Natural killer cell treated with Interleukin-12 subunit alpha and Interleukin-12 subunit beta and Interleukin-15 and Interleukin-18, amount 100 ng/mL, for 72 hours (primary cell): ENCODE data around the gene PIP4K2A. TPM values are rescaled to one million over a fixed set of nuclear protein-coding genes. Genes with fewer than 3 reads are reported as not detected.

Experiments
- ATAC-seq, 2 donors: fragments of 150-1000 bp; cut with Tn5 transposase in 1 of 2; sonication (Bioruptor Pico), chemical (Tn5 transposase) in 1 of 2; 2 replicates each; pipeline ENCODE4 v1.10.0; 2021
- DNase-seq: peaks from one replicate; pipeline ENCODE4 v3.0.0; 2022; ENCODE audit warnings: low spot score
- H3K27ac Mint-ChIP-seq, 2 donors: 1 replicate in 1 of 2; 2 replicates in 1 of 2; pipeline ENCODE4 v1.8.0; 2022; ENCODE audit warnings: mixed read lengths in 2 of 2, mild to moderate bottlenecking in 1 of 2, moderate library complexity in 1 of 2
- H3K27me3 Mint-ChIP-seq, 2 donors: 1 replicate in 1 of 2; 2 replicates in 1 of 2; pipeline ENCODE4 v1.8.0; 2022; ENCODE audit warnings: mixed read lengths in 2 of 2
- H3K36me3 Mint-ChIP-seq: one replicate; pipeline ENCODE4 v1.8.0; 2022; ENCODE audit warnings: mixed read lengths
- H3K4me1 Mint-ChIP-seq, 2 donors: 1 replicate in 1 of 2; 2 replicates in 1 of 2; pipeline ENCODE4 v1.8.0; 2022; ENCODE audit warnings: low read depth in 2 of 2, mixed read lengths in 2 of 2, mild to moderate bottlenecking in 1 of 2
- H3K4me3 Mint-ChIP-seq: one replicate; pipeline ENCODE4 v1.8.0; 2022; ENCODE audit warnings: mixed read lengths
- H3K9me3 Mint-ChIP-seq: 2 replicates; pipeline ENCODE4 v1.8.0; 2022; ENCODE audit warnings: mixed read lengths
- total RNA-seq, 2 donors: library from RNA; stranded (reverse); gene quantifications; one replicate each; pipeline ENCODE4 v1.2.3, GENCODE V29; 2022

Gene PIP4K2A
- total RNA-seq, 2 donors from 2014 or later, result 149 to 152 TPM

DNA sequence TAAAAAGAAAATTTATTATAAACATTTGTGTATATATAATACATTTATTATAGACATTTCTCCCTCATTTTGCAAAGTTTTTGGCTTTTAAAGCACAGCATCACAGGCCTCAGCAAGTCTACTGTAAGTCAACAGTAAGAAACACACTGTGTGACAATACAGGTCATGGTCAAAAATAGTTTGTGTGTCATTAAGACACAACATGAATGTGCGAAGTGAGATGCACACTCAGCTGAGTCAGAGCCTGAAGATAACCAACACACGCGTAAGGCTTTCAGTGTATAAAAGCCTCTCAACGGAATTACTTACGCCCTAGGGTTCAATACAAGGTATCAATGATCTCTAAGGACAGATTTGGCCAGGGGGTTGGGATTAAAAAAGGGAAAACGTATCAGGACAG, 157.6 kb downstream of the PIP4K2A start:
- Mint-ChIP-seq H3K36me3 (no peaks in the 10 kb centered on the region), H3K4me1 (peaks cover 4 to 9% of the 10 kb centered on the region in 2 donors), H3K27ac (peak overlapping the region in 1 of 2 donors; percentile 70), H3K9me3 (no peaks in the 10 kb centered on the region), H3K4me3 (no peak overlapping the region), H3K27me3 (no peaks in the 10 kb centered on the region)
- ATAC-seq (peak in 1 of 2 donors; percentile 13), DNase-seq (no peak)

DNA sequence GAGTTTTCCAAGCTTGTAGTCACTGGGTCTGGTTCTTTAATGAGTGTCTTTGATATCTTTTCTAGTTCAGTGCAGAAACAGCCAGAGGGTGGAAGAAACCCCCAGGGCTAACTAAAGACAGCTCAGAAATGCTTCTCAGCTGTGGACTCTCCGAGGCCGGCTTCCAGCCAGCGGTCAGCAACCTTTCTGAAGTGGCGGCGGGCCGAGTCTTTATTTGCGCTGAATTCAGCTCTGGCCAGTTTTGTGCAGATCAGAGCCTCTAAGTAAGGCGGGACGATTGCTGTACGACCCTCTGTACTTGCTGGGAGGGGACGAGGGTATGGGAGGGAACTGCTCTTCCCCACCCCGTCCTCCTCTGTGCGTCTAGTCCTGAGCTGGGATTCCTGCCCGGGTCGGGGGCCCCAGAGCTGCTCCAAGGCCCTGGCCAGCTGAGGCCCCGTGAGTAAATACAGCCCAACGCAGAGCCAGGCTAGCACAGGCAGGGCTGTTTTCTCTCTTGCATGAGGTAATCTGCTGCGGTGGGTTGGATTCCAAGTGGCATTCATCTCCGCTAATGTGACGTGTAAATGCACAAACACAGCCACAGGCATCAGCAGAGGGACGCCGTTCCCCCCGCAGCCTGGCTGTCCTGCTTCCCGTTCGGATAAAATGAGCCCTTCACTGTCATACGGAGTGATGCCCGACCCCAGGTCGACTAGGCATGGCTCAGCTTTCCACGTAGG, 159.8 kb downstream of the PIP4K2A start:
- H3K9me3 Mint-ChIP-seq, result no peaks in the 10 kb centered on the region
- H3K4me3 Mint-ChIP-seq, result no peak overlapping the region
- H3K36me3 Mint-ChIP-seq, result peaks cover 4% of the 10 kb centered on the region
- DNase-seq, result no peak
- no peak overlapping the region for H3K27ac Mint-ChIP-seq
- ATAC-seq, result peak in 1 of 2 donors; percentile 40
- H3K4me1 Mint-ChIP-seq, result peaks cover 8 to 19% of the 10 kb centered on the region in 2 donors
- no peaks in the 10 kb centered on the region for H3K27me3 Mint-ChIP-seq

- Mint-ChIP-seq H3K4me1 (peaks cover 8 to 19% of the 10 kb centered on the region in 2 donors), H3K9me3 (no peaks in the 10 kb centered on the region), H3K36me3 (peaks cover 4% of the 10 kb centered on the region), H3K27me3 (no peaks in the 10 kb centered on the region), H3K27ac (peak overlapping the region in 1 of 2 donors; percentile 31), H3K4me3 (no peak overlapping the region)
- ATAC-seq (no peak), DNase-seq (no peak)
These were observed 160.9 kb downstream of the PIP4K2A start for GRCh38 chr10:22553452-22553995.

DNA sequence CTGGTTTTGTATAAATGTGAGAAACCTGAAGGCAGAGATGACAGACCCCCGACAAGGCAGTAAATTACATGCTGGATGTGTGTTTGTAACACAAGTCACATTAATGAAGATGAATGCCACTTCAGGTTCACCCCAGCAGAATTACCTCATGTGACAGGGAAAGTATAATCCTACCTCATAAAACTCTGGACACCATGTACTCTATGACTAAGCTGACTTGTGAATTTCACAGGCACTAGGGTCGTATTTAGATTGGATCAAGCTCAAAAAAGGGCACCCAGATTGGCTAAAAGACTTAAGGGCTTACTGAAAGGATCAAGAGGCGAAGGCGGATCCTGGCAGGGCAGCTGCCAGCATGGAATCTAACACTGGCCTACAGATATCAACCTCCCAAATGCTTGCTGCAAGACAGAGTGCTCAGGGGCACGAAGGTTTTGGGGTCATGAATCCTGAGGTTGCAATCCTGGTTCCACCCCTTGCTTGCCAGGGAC, 161.4 kb downstream of the PIP4K2A start:
- H3K27me3 Mint-ChIP-seq, result no peaks in the 10 kb centered on the region
- H3K27ac Mint-ChIP-seq, result peak overlapping the region in 1 of 2 donors; percentile 31
- H3K9me3 Mint-ChIP-seq, result no peaks in the 10 kb centered on the region
- H3K4me3 Mint-ChIP-seq, result no peak overlapping the region
- DNase-seq, result no peak
- H3K36me3 Mint-ChIP-seq, result peaks cover 7% of the 10 kb centered on the region
- no peak for ATAC-seq
- H3K4me1 Mint-ChIP-seq, result peaks cover 8 to 19% of the 10 kb centered on the region in 2 donors

DNA sequence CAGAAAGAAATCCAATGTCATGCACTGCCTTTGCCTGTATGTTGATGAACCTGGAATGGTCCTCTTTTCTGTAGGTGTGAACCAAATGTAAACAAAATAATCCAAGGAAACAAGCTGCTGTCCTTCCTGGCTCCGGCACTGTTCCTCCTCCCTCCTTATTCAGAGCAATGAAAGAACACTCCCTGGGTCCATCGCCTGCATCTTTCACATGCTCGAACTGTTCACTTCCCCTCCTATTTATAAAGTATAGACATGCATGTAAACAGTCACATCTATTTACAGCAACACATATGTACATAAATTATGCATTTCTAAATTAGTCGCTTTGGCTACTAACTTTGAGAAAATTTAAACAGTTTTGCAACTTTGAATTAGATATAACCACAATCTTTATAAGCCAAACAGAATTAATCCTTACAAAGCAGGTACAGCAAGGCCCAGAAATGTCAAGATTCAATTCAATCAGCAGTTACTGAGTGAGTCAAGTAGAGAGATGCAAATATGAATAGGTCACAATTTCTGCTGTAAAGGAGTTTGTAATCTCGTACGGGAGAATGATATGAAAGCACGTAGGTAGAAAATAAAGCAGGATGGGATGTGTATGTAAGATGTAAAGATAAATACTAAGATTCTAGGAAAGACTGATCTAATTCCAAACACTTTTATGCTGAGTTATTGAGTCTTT, 162.6 kb downstream of the PIP4K2A start:
- Mint-ChIP-seq H3K4me1 (peaks cover 8 to 22% of the 10 kb centered on the region in 2 donors), H3K27ac (peak overlapping the region in 1 of 2 donors; percentile 31), H3K9me3 (no peaks in the 10 kb centered on the region), H3K27me3 (no peaks in the 10 kb centered on the region), H3K4me3 (no peak overlapping the region), H3K36me3 (peaks cover 14% of the 10 kb centered on the region)
- no peak for ATAC-seq
- no peak for DNase-seq

DNA sequence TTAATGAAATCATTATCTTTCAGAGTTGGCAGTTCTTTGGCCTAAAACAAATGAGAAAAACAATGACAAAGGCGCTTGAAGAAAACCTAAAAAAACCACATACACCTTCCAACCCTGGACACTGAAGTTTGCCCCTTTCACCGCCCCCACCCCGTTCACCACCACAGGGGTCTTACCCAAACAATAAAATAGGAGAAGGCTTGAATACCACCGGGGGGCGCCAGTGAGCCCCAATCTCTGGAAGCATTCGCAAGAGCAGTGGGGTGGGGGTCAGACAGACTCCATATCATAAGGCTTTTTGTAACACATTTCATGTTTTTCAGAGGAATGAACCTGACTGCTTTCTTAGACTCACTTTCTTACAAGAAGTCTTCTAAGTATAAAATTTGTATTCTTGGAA, 163.6 kb downstream of the PIP4K2A start:
- no peaks in the 10 kb centered on the region for H3K27me3 Mint-ChIP-seq
- no peaks in the 10 kb centered on the region for H3K9me3 Mint-ChIP-seq
- peak; percentile 74 for DNase-seq
- peaks cover 14% of the 10 kb centered on the region for H3K36me3 Mint-ChIP-seq
- H3K4me1 Mint-ChIP-seq, result peaks cover 8 to 24% of the 10 kb centered on the region in 2 donors
- no peak overlapping the region for H3K4me3 Mint-ChIP-seq
- no peak for ATAC-seq
- peak overlapping the region; percentile 49 to 68 for H3K27ac Mint-ChIP-seq

DNA sequence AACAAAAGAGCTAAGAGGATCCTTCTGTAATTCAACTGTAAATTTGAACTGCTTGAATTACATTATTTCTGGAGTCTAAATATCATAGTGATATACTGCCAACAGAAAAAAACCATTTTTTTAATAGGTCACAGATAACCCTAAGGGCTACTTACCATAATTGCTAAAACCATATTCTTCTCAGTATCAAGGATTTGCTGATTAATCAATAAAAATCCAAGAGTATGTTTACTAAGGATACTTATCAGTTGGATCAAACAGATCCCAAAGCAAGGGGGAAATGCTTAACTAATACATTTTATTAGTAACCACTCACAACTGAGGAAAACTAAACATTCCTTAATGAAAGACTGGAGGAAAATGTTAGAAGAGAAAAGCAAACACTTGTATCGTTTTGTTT, 166.0 kb downstream of the PIP4K2A start:
- no peaks in the 10 kb centered on the region for H3K27me3 Mint-ChIP-seq
- H3K4me1 Mint-ChIP-seq, result peaks cover 8 to 32% of the 10 kb centered on the region in 2 donors
- DNase-seq, result no peak
- ATAC-seq, result no peak
- H3K9me3 Mint-ChIP-seq, result no peaks in the 10 kb centered on the region
- no peak overlapping the region for H3K4me3 Mint-ChIP-seq
- no peak overlapping the region for H3K27ac Mint-ChIP-seq
- peaks cover 14% of the 10 kb centered on the region for H3K36me3 Mint-ChIP-seq

- Mint-ChIP-seq H3K9me3 (no peaks in the 10 kb centered on the region), H3K27me3 (no peaks in the 10 kb centered on the region), H3K4me3 (no peak overlapping the region), H3K36me3 (peaks cover 12% of the 10 kb centered on the region), H3K27ac (peak overlapping the region in 1 of 2 donors; percentile 69), H3K4me1 (peaks cover 3 to 31% of the 10 kb centered on the region in 2 donors)
- DNase-seq (no peak), ATAC-seq (no peak)
These were observed 168.7 kb downstream of the PIP4K2A start for GRCh38 chr10:22545643-22546042.

DNA sequence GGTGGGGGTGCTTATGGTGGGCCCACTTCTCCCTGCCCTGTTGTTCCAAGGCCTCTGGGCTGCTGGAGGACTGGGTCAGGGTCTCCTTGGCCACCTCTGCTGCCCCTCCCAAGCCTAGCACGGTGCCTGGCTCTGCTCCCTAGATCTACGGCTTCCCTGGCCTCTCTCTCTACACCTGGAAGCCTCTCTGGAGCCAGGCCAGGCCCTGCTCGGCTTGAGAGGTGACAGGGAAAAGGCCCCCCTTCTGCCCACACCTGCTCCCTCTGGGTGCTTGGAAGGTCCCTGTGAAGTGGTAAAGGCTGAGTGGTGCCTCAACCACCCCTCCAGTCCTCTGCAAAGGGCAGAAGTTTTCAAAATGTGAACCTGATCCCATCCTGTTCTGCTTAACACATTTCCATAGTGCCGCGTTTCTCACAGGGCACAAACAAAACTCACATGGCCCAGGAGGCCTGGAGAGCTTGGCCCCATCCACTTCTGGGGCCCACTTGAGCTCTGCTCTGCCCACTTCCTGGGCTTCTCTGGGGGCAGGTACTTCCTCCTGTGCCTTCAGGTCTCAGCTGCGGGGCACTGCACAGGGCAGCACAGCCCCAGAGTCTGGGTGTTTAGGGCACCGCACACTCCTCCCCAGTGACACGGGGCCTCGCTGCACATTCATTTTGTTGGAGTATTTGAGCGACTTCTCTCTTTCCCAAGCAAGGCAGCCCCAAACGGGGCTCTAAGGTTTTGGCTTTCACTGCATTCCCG, 169.9 kb downstream of the PIP4K2A start:
- no peaks in the 10 kb centered on the region for H3K27me3 Mint-ChIP-seq
- ATAC-seq (no peak), DNase-seq (no peak)
- no peak overlapping the region for H3K4me3 Mint-ChIP-seq
- peak overlapping the region; percentile 35 to 79 for H3K27ac Mint-ChIP-seq
- H3K4me1 Mint-ChIP-seq, result peaks cover 3 to 31% of the 10 kb centered on the region in 2 donors
- H3K36me3 Mint-ChIP-seq, result peaks cover 14% of the 10 kb centered on the region
- no peaks in the 10 kb centered on the region for H3K9me3 Mint-ChIP-seq

DNA sequence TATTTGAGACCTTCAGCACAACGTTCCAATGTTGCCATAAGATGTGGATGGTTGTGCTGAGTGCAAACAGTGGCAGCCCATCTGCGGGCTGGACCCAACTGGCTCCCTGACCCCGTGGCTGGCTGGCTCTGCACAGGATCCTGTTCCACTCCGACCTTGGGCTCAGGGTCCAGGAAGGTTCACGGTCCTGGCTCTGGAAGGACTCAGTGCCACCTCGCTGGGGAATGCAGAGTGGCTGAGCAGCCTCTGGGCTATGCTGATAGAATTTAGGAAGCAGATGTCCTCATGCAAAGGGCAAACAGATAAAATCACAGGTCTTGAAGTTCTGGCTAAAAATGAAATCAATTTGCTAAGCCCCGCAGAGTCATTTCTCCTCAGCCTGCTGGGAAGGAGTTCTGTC, 171.6 kb downstream of the PIP4K2A start:
- Mint-ChIP-seq H3K36me3 (peaks cover 17% of the 10 kb centered on the region), H3K4me1 (peaks cover 4 to 35% of the 10 kb centered on the region in 2 donors), H3K27ac (peak overlapping the region in 1 of 2 donors; percentile 56), H3K27me3 (no peaks in the 10 kb centered on the region), H3K9me3 (no peaks in the 10 kb centered on the region), H3K4me3 (no peak overlapping the region)
- DNase-seq (no peak), ATAC-seq (no peak)

DNA sequence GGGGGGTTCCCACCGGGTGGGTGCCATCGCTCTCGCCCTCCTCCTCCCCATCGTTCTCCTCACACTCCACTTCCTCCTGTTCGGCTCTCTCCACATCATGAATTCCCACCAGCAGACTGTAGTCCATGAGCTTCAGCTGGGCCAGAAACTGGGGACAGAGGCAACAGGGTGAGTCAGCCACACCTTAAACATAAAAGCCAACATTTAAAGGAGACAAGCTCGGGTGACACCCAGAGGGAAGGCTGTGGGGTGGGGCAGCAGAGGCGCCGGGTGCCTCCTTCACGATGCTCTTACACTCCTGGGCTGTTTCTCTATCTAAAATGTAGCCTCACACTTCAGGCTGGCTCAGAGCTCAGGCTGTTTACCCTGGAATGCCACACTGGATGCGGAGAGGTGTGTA, 172.5 kb downstream of the PIP4K2A start:
- ATAC-seq, result no peak
- Mint-ChIP-seq H3K36me3 (peaks cover 16% of the 10 kb centered on the region), H3K4me1 (peaks cover 4 to 33% of the 10 kb centered on the region in 2 donors), H3K9me3 (no peaks in the 10 kb centered on the region), H3K27ac (peak overlapping the region in 1 of 2 donors; percentile 56), H3K27me3 (no peaks in the 10 kb centered on the region), H3K4me3 (no peak overlapping the region)
- no peak for DNase-seq

DNA sequence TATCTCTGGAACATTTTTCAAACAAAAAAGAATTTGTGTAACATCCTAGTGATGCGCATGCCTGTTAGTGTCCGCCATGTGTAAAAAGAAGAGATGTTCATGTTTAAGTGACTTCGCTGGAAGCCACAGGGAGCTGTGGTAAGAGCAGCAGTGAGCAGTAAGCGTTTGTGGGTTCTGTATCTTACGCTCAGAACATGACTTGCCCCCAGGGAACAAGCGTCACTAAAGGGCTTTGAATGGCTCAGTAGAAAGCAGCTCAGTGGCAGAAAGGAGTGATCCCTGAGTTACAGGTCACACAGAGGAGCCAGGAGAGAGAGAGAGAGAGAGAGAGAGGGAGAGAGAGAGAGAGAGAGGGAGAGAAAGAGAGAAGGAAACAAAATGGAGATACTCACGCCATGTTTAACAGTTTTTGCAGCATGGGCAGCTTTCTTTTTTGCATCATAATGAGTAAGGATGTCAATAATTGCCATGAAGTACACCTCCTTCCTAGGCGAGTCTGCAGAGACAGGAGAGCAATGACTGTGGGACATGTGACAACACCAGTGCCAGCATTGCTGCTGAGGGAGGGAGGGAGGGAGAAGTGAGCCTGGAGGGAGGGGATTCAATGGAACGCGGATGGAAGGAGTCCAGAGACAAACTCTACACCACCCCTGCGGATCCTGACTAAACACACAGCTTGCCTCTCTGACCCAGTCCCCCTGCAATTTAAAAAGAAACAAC, 174.6 kb downstream of the PIP4K2A start:
- ATAC-seq, result no peak
- Mint-ChIP-seq H3K36me3 (peaks cover 25% of the 10 kb centered on the region), H3K27ac (peak overlapping the region; percentile 21 to 52), H3K9me3 (no peaks in the 10 kb centered on the region), H3K4me3 (no peak overlapping the region), H3K4me1 (peaks cover 4 to 27% of the 10 kb centered on the region in 2 donors), H3K27me3 (no peaks in the 10 kb centered on the region)
- DNase-seq, result no peak

DNA sequence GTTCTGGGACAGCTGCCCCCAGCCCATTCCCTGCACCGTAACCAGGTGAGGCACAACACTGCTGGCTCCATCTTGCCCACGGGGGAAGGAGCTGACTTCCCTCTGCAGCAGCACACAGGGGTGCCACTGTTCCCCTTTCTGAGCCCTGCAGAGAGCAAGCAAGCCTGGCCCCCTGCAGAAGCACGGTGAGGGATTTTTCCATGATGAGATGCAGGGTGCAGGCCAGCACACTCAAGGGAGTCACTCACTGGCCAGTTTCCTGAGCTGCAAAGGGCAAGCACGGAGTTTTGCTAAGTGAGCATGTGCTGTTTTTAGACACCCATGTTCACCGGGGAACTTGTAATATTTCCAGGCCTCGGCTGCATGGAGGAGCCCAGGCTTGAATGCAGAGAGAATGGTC, 176.6 kb downstream of the PIP4K2A start:
- H3K9me3 Mint-ChIP-seq, result no peaks in the 10 kb centered on the region
- ATAC-seq, result peak in 1 of 2 donors; percentile 11

More for the DNA sequence above, 176.6 kb downstream of the PIP4K2A start:
- peaks cover 4 to 24% of the 10 kb centered on the region in 2 donors for H3K4me1 Mint-ChIP-seq
- H3K36me3 Mint-ChIP-seq, result peaks cover 25% of the 10 kb centered on the region
- H3K27ac Mint-ChIP-seq, result no peak overlapping the region
- DNase-seq, result no peak
- no peaks in the 10 kb centered on the region for H3K27me3 Mint-ChIP-seq
- no peak overlapping the region for H3K4me3 Mint-ChIP-seq
